HFF-Myc (cell line): ENCODE data around the gene HIKESHI.

ENCODE experiments used
- DNase-seq: peaks from one replicate; pipeline ENCODE4 v3.0.0-alpha.2; 2011; ENCODE audit warnings: low read depth; ENCODE audit errors: extremely low read depth
- H3K4me3 ChIP-seq: replicated peaks from 2 replicates; pipeline ENCODE4 v1.5.1; 2011; ENCODE audit warnings: low read depth, mild to moderate bottlenecking, control low read depth, low read length
- TF ChIP-seq, protein P1 (sequence below): IDR thresholded peaks from 2 replicates; pipeline ENCODE4 v1.5.1; 2012; ENCODE audit warnings: mild to moderate bottlenecking, low read depth, low read length, control low read depth; ENCODE audit errors: missing control alignments

HIKESHI gene

DNA sequence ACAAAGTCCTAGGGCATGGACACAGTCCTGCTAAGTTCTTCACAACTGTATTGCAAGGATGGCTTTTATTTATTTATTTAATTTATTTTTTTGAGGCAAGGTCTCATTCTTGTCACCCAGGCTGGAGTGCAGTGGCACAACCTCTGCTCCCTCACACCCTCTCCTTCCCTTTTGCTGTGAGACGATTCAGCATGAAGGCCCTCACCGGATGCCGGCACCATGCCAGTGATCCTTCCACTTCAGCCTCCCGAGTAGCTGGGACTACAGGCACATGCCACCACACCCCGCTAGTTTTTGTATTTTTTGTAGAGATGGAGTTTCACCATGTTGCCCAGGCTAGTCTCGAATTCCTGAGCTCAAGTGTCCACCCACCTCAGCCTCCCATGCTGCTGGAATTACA is 39.7 kb upstream of the HIKESHI start:
- no peak overlapping the region for H3K4me3 ChIP-seq
- TF ChIP-seq, protein P1, sequence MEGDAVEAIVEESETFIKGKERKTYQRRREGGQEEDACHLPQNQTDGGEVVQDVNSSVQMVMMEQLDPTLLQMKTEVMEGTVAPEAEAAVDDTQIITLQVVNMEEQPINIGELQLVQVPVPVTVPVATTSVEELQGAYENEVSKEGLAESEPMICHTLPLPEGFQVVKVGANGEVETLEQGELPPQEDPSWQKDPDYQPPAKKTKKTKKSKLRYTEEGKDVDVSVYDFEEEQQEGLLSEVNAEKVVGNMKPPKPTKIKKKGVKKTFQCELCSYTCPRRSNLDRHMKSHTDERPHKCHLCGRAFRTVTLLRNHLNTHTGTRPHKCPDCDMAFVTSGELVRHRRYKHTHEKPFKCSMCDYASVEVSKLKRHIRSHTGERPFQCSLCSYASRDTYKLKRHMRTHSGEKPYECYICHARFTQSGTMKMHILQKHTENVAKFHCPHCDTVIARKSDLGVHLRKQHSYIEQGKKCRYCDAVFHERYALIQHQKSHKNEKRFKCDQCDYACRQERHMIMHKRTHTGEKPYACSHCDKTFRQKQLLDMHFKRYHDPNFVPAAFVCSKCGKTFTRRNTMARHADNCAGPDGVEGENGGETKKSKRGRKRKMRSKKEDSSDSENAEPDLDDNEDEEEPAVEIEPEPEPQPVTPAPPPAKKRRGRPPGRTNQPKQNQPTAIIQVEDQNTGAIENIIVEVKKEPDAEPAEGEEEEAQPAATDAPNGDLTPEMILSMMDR: no peak
- no peak for DNase-seq

DNA sequence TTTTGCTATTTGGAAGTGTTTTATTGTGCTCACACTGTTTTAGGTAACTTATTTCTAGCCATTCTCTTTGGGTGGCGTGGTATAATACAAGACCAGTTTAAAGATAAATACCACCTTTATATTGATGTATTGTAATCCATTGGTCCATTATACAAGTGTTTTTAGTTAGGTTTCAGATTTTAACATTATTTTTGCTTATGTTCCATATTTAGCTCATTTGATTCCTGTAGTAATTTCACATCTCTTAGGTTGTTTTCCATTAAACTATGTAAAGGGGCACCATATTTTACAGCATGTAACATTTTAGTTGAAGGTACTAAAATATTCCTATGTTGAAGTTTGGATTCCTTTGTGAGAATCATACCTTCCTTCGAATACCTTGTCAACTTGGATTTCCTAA is 37.4 kb upstream of the HIKESHI start:
- TF ChIP-seq, protein P1: no peak
- H3K4me3 ChIP-seq: no peak overlapping the region
- DNase-seq: no peak

- H3K4me3 ChIP-seq: no peak overlapping the region
- TF ChIP-seq, protein P1: no peak
- DNase-seq: no peak
Measured at GRCh38 chr11:86265194-86265593, 36.8 kb upstream of the HIKESHI start.

GRCh38 chr11:86269645-86270044 is 32.4 kb upstream of the HIKESHI start:
- H3K4me3 ChIP-seq: no peak overlapping the region
- no peak for DNase-seq
- TF ChIP-seq, protein P1: no peak

DNA sequence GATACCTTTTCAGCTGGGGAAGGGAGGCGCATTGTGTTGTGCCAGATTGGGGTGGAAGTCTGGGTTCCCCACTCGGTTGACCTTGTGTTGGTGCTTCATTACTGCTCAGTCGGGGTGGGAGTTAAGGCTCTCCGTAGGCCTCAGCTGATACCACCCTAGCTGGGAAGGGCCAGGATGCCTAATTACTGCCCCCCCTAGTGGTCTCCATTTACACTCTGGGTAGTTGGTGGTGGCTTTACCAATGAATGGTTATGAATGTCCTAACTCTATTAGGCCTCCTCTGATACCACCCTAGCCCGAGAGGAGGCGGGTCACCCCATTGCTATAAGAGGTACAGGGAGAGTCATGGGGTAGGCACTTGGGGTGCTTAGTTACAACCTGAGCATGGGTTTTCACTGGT is 27.5 kb upstream of the HIKESHI start:
- DNase-seq: no peak
- TF ChIP-seq, protein P1: peak; percentile 24
- no peak overlapping the region for H3K4me3 ChIP-seq

DNA sequence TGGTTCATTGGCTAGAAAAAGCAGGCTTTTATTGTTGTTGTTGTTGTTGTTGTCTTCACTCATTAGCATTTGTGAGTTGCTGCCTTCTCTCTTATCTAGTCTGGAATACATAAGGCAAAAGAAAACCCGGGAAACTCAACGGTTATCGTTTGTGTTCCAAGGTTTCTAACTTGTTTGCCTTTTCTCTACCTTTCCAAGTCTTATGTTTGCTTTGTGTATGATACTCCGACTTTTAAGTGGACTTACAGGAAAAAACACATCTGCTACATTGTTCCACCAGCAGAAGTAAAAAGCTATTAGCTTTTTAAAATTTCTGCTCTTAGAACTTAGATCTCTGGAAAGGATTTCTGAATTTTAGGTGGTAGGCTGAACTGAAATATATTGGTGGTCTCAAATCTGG is 27.0 kb upstream of the HIKESHI start:
- TF ChIP-seq, protein P1: no peak
- H3K4me3 ChIP-seq: no peak overlapping the region
- DNase-seq: no peak
